ENCODE measurements around the gene SPAG16. TPM values are rescaled to one million over a fixed set of nuclear protein-coding genes. Genes with fewer than 3 reads are reported as not detected.

The SPAG16 gene
- total and polyA plus RNA-seq, 2 donors (not counting 1 experiment from before 2014, with no cell fraction given): 3.4 to 8.6 TPM

- Mint-ChIP-seq H3K4me1 (no peaks in the 10 kb centered on the region), H3K9me3 (ENCODE audit: insufficient read depth) (no peaks in the 10 kb centered on the region), H3K4me3 (no peak overlapping the region), H3K27ac (no peak overlapping the region), H3K27me3 (no peaks in the 10 kb centered on the region)
- Histone ChIP-seq H3K9ac (ENCODE audit: low read length) (no peak overlapping the region), H3K27ac (ENCODE audit: low read length in 2 of 2) (no peak overlapping the region), H3K4me1 (ENCODE audit: control insufficient read depth in 2 of 2, insufficient read depth in 2 of 2, low read length in 2 of 2) (no peaks in the 10 kb centered on the region), H3K27me3 (replicated peaks in 1 of 4; ENCODE audit: control extremely low read depth in 1 of 4, control insufficient read depth in 3 of 4, insufficient read depth in 4 of 4, low read length in 3 of 4) (no peaks in the 10 kb centered on the region), H3K4me3 (ENCODE audit: control extremely low read depth in 1 of 5, extremely low read depth in 1 of 5, insufficient read depth in 1 of 5, low read depth in 2 of 5, low read length in 4 of 5) (no peak overlapping the region), H3K9me3 (ENCODE audit: control extremely low read depth in 1 of 3, control insufficient read depth in 2 of 3, insufficient read depth in 1 of 3, low read length in 2 of 3) (peaks cover 0 to 7% (median 0%) of the 10 kb centered on the region in 3 donors), H3K4me2 (replicated peaks; ENCODE audit: low read depth, low read length, poor library complexity, severe bottlenecking) (no peak overlapping the region), H4K20me1 (ENCODE audit: control insufficient read depth, insufficient read depth, low read length, poor library complexity, severe bottlenecking) (no peaks in the 10 kb centered on the region), H3K79me2 (ENCODE audit: control insufficient read depth, insufficient read depth, low read length) (no peaks in the 10 kb centered on the region), H3K36me3 (replicated peaks in 1 of 2; ENCODE audit: control extremely low read depth in 1 of 2, control insufficient read depth in 1 of 2, extremely low read depth in 1 of 2, insufficient read depth in 2 of 2, low read length in 1 of 2) (no peaks in the 10 kb centered on the region), H2AFZ (ENCODE audit: insufficient read depth, low read depth, low read length, poor library complexity, severe bottlenecking) (no peak overlapping the region)
- ChIA-PET POLR2A (no interaction called here), CTCF (no interaction called here)
- no peak for ATAC-seq (ENCODE audit: low read depth)
- no peak for DNase-seq
- TF ChIP-seq CTCF (IDR thresholded peaks at IDR 0.05) (no peak), EZH2 (IDR thresholded peaks at IDR 0.05; ENCODE audit: borderline replicate concordance, insufficient read depth, low read depth, low read length, poor library complexity, severe bottlenecking) (no peak)
- WGBS (ENCODE audit: insufficient coverage): no CpG with 5 or more reads among the region's 2 CpGs
- intact Hi-C loops (cut with micrococcal nuclease): no loop called here
These were observed 364.9 kb downstream of the SPAG16 start for GRCh38 chr2:213649176-213649575.

DNA sequence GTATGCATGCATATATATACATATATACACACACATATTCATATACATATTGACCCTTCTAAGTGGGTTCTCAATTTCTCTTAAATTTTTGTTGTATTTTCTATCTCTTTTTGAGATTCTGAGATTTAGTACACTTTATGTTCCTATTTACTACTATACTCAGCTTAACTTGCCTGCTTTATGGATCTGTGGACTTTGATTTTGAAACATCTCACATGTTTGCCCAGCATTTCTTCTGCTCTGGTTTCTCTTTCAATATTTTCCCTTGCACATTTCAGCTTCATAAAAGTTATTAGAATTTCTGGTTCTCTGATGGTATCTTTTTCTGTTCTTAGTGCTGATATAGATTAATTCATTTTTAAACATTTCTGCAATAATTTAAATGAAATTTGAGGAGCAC, 380.6 kb downstream of the SPAG16 start:
- H3K9me3 ChIP-seq (ENCODE audit: control extremely low read depth in 1 of 3, control insufficient read depth in 2 of 3, insufficient read depth in 1 of 3, low read length in 2 of 3): peaks cover 3 to 12% (median 7%) of the 10 kb centered on the region in 3 donors
- H3K4me1 ChIP-seq (ENCODE audit: control insufficient read depth in 2 of 2, insufficient read depth in 2 of 2, low read length in 2 of 2): no peaks in the 10 kb centered on the region
- no peaks in the 10 kb centered on the region for H3K36me3 ChIP-seq (replicated peaks in 1 of 2; ENCODE audit: control extremely low read depth in 1 of 2, control insufficient read depth in 1 of 2, extremely low read depth in 1 of 2, insufficient read depth in 2 of 2, low read length in 1 of 2)
- H3K27ac Mint-ChIP-seq: no peak overlapping the region
- H3K4me1 Mint-ChIP-seq: no peaks in the 10 kb centered on the region
- H4K20me1 ChIP-seq (ENCODE audit: control insufficient read depth, insufficient read depth, low read length, poor library complexity, severe bottlenecking): no peaks in the 10 kb centered on the region
- TF ChIP-seq CTCF (IDR thresholded peaks at IDR 0.05) (no peak), EZH2 (IDR thresholded peaks at IDR 0.05; ENCODE audit: borderline replicate concordance, insufficient read depth, low read depth, low read length, poor library complexity, severe bottlenecking) (no peak)
- H3K4me2 ChIP-seq (replicated peaks; ENCODE audit: low read depth, low read length, poor library complexity, severe bottlenecking): no peak overlapping the region
- POLR2A ChIA-PET: no interaction called here
- no peaks in the 10 kb centered on the region for H3K27me3 Mint-ChIP-seq
- DNase-seq (no peak), ATAC-seq (ENCODE audit: low read depth) (no peak)
- no peak overlapping the region for H3K27ac ChIP-seq (ENCODE audit: low read length in 2 of 2)
- H3K4me3 Mint-ChIP-seq: no peak overlapping the region
- H2AFZ ChIP-seq (ENCODE audit: insufficient read depth, low read depth, low read length, poor library complexity, severe bottlenecking): no peak overlapping the region
- H3K79me2 ChIP-seq (ENCODE audit: control insufficient read depth, insufficient read depth, low read length): no peaks in the 10 kb centered on the region
- intact Hi-C loops (cut with micrococcal nuclease): no loop called here
- peaks cover 4% of the 10 kb centered on the region for H3K9me3 Mint-ChIP-seq (ENCODE audit: insufficient read depth)
- no peaks in the 10 kb centered on the region for H3K27me3 ChIP-seq (replicated peaks in 1 of 4; ENCODE audit: control extremely low read depth in 1 of 4, control insufficient read depth in 3 of 4, insufficient read depth in 4 of 4, low read length in 3 of 4)
- H3K9ac ChIP-seq (ENCODE audit: low read length): no peak overlapping the region
- no peak overlapping the region for H3K4me3 ChIP-seq (ENCODE audit: control extremely low read depth in 1 of 5, extremely low read depth in 1 of 5, insufficient read depth in 1 of 5, low read depth in 2 of 5, low read length in 4 of 5)
- CTCF ChIA-PET: no interaction called here

All from B cell (primary cell).